ENCODE results near the gene DPY19L2.
"Not testable (repeated sequence)": the region's sequence is repeated elsewhere in the genome, so short reads cannot be mapped to it uniquely, and the experiment has no call there.

The DPY19L2 gene

GRCh38 chr12:63668028-63668799 is at the start of gene DPY19L2:
Gene DPY19L2, minus strand, starts transcription at chr12:63668493. Its CDS starts 100 bp downstream, at chr12:63668393.
- peak; percentile 90 for ATAC-seq
- peak; percentile 83 for DNase-seq

- DNase-seq, ATAC-seq: not testable (repeated sequence)
Measured at GRCh38 chr12:63716891-63717290, 48.6 kb upstream of the DPY19L2 start.

- DNase-seq, ATAC-seq: not testable (repeated sequence)
Measured at GRCh38 chr12:63715107-63715625, 46.9 kb upstream of the DPY19L2 start.

- DNase-seq (peak; percentile 9), ATAC-seq (peak; percentile 25)
Measured at GRCh38 chr12:63714409-63714808, 46.1 kb upstream of the DPY19L2 start.

GRCh38 chr12:63713681-63714075 is 45.4 kb upstream of the DPY19L2 start:
- peak; percentile 92 for ATAC-seq
- peak; percentile 7 for DNase-seq

- ATAC-seq: peak; percentile 62
- not testable (repeated sequence) for DNase-seq
Measured at GRCh38 chr12:63712979-63713680, 44.8 kb upstream of the DPY19L2 start.

GRCh38 chr12:63712376-63712974 is 44.2 kb upstream of the DPY19L2 start:
- DNase-seq, ATAC-seq: not testable (repeated sequence)

- ATAC-seq: not testable (repeated sequence)
Measured at GRCh38 chr12:63711339-63711738, 43.0 kb upstream of the DPY19L2 start.

GRCh38 chr12:63706336-63706735 is 38.0 kb upstream of the DPY19L2 start:
- ATAC-seq (no peak), DNase-seq (no peak)

More at GRCh38 chr12:63711339-63711738, 43.0 kb upstream of the DPY19L2 start:
- not testable (repeated sequence) for DNase-seq

GRCh38 chr12:63699678-63700382 is 31.5 kb upstream of the DPY19L2 start:
- not testable (repeated sequence) for DNase-seq, ATAC-seq

GRCh38 chr12:63699011-63699410 is 30.7 kb upstream of the DPY19L2 start:
- not testable (repeated sequence) for DNase-seq, ATAC-seq

- not testable (repeated sequence) for ATAC-seq, DNase-seq
Measured at GRCh38 chr12:63690837-63691236, 22.5 kb upstream of the DPY19L2 start.

- DNase-seq, ATAC-seq: not testable (repeated sequence)
Measured at GRCh38 chr12:63689141-63689540, 20.8 kb upstream of the DPY19L2 start.

GRCh38 chr12:63686623-63687022 is 18.3 kb upstream of the DPY19L2 start:
- ATAC-seq, DNase-seq: not testable (repeated sequence)

GRCh38 chr12:63685789-63686188 is 17.5 kb upstream of the DPY19L2 start:
- not testable (repeated sequence) for DNase-seq, ATAC-seq

GRCh38 chr12:63682617-63683016 is 14.3 kb upstream of the DPY19L2 start:
- not testable (repeated sequence) for DNase-seq, ATAC-seq

GRCh38 chr12:63680758-63681157 is 12.5 kb upstream of the DPY19L2 start:
- not testable (repeated sequence) for DNase-seq, ATAC-seq

- DNase-seq, ATAC-seq: not testable (repeated sequence)
Measured at GRCh38 chr12:63672550-63672949, 4.3 kb upstream of the DPY19L2 start.

GRCh38 chr12:63669936-63670335 is 1.6 kb upstream of the DPY19L2 start:
- not testable (repeated sequence) for ATAC-seq, DNase-seq

GRCh38 chr12:63669427-63669826 is 1.1 kb upstream of the DPY19L2 start:
- not testable (repeated sequence) for DNase-seq, ATAC-seq

GRCh38 chr12:63668800-63669365 is 590 bp upstream of the DPY19L2 start:
- peak; percentile 75 for ATAC-seq
- peak; percentile 26 for DNase-seq
